ENCODE measurements around the gene ZNHIT2. TPM values are rescaled to one million over a fixed set of nuclear protein-coding genes. Genes with fewer than 3 reads are reported as not detected.

ZNHIT2 gene
- total RNA-seq, 6 experiments from 2014 or later = 4.9 to 15.7 (median 6.2) TPM

GRCh38 chr11:65083134-65083833 lies 34.2 kb downstream of the ZNHIT2 start:
- TF ChIP-seq POLR2A (IDR thresholded peaks at IDR 0.05) = no peak
- no peak for TF ChIP-seq CTCF (IDR thresholded peaks at IDR 0.05)
- H3K27me3 ChIP-seq = no peaks in the 10 kb centered on the region
- H3K9me3 ChIP-seq = no peaks in the 10 kb centered on the region

GRCh38 chr11:65078786-65079342 lies 38.6 kb downstream of the ZNHIT2 start:
- WGBS (ENCODE audit: insufficient coverage, low coverage, low lambda C conversion rate, missing lambda C conversion rate) = 100% methylated on average over 2 of the region's 9 CpGs
- no peaks in the 10 kb centered on the region for H3K27me3 ChIP-seq
- DNase-seq (no peak), ATAC-seq (no peak)
- no peak overlapping the region for H3K27ac ChIP-seq
- intact Hi-C loops (cut with DNase I) = no loop called here
- TF ChIP-seq CTCF (IDR thresholded peaks at IDR 0.05) (no peak), POLR2A (IDR thresholded peaks at IDR 0.05) (no peak)
- no peak overlapping the region for H3K4me3 ChIP-seq
- no peaks in the 10 kb centered on the region for H3K9me3 ChIP-seq
- H3K36me3 ChIP-seq = no peaks in the 10 kb centered on the region
- peaks cover 0 to 6% (median 0%) of the 10 kb centered on the region in 4 donors for H3K4me1 ChIP-seq

More at GRCh38 chr11:65083134-65083833, 34.2 kb downstream of the ZNHIT2 start:
- no peak for DNase-seq
- Histone ChIP-seq H3K4me1 (peaks cover 0 to 16% (median 4%) of the 10 kb centered on the region in 4 donors), H3K27ac (no peak overlapping the region), H3K4me3 (peak overlapping the region; percentile 69 to 80 (median 73)), H3K36me3 (peaks cover 0 to 23% (median 7%) of the 10 kb centered on the region in 4 donors)
- no peak for ATAC-seq
- WGBS (ENCODE audit: insufficient coverage, low coverage, low lambda C conversion rate, missing lambda C conversion rate) = 9% methylated on average over 7 of the region's 13 CpGs
- intact Hi-C loops (cut with DNase I) = no loop called here

- DNase-seq = peak in 2 of 3 donors; percentile 58 to 70
- H3K27ac ChIP-seq = no peak overlapping the region
- intact Hi-C loops (cut with DNase I) = no loop called here
Observed at GRCh38 chr11:65078151-65078550, 39.4 kb downstream of the ZNHIT2 start.

GRCh38 chr11:65077451-65077850 lies 40.0 kb downstream of the ZNHIT2 start:
- H3K4me1 ChIP-seq = no peaks in the 10 kb centered on the region
- H3K36me3 ChIP-seq = no peaks in the 10 kb centered on the region
- intact Hi-C loops (cut with DNase I) = no loop called here
- TF ChIP-seq CTCF (IDR thresholded peaks at IDR 0.05) = no peak
- no peak for TF ChIP-seq POLR2A (IDR thresholded peaks at IDR 0.05)
- H3K4me3 ChIP-seq = no peak overlapping the region
- H3K27ac ChIP-seq = no peak overlapping the region
- ATAC-seq (no peak), DNase-seq (no peak)
- H3K9me3 ChIP-seq = no peaks in the 10 kb centered on the region
- no peaks in the 10 kb centered on the region for H3K27me3 ChIP-seq
- WGBS (ENCODE audit: insufficient coverage, low coverage, low lambda C conversion rate, missing lambda C conversion rate) = 40% methylated on average over 1 of the region's 4 CpGs

More at GRCh38 chr11:65078151-65078550, 39.4 kb downstream of the ZNHIT2 start:
- ATAC-seq = peak; percentile 86 to 95 (median 92)
- H3K36me3 ChIP-seq = no peaks in the 10 kb centered on the region
- no peaks in the 10 kb centered on the region for H3K27me3 ChIP-seq
- no peak for TF ChIP-seq POLR2A (IDR thresholded peaks at IDR 0.05)
- TF ChIP-seq CTCF (IDR thresholded peaks at IDR 0.05) = peak; percentile 62 to 69 (median 66)
- WGBS (ENCODE audit: insufficient coverage, low coverage, low lambda C conversion rate, missing lambda C conversion rate) = no CpG with 5 or more reads among the region's 3 CpGs
- no peak overlapping the region for H3K4me3 ChIP-seq
- H3K9me3 ChIP-seq = no peaks in the 10 kb centered on the region
- H3K4me1 ChIP-seq = no peaks in the 10 kb centered on the region
